IMR-90 (cell line): ENCODE measurements around the gene DESI1. TPM values are rescaled to one million over a fixed set of nuclear protein-coding genes. Genes with fewer than 3 reads are reported as not detected.

Experiments
- ATAC-seq: fragments of 200-7000 bp; cut with Tn5 transposase; 2 replicates; pipeline ENCODE4 v1.9.1; 2020; ENCODE audit warnings: low read depth, mild to moderate bottlenecking, moderate library complexity
- BruUV-seq: library from RNA; stranded (reverse); fragments of 400-500 nt; replicated peaks from 2 replicates; lab custom pipeline; 2021; lab: Mats Ljungman, UMichigan
- CTCF ChIA-PET: fragments of 300-600 bp; formaldehyde crosslinking; extraction: SDS; loops from one replicate; lab custom pipeline; 2021; ENCODE audit warnings: antibody characterized with exemption; lab: Yijun Ruan, JAX
- POLR2A ChIA-PET: fragments of 300-600 bp; sonication (Branson Sonifier 250); formaldehyde crosslinking; loops from one replicate; lab custom pipeline; 2022; ENCODE audit warnings: antibody characterized with exemption; ENCODE audit not compliant: unreplicated experiment; lab: Charles Lee
- DNase-seq: peaks from one replicate; pipeline ENCODE4 v3.0.0; 2013
- H2AFZ ChIP-seq: replicated peaks from 2 replicates; pipeline ENCODE3; 2013; ENCODE audit warnings: low read length, mild to moderate bottlenecking; ENCODE audit not compliant: poor library complexity
- H2AK5ac ChIP-seq: 2 replicates; pipeline ENCODE4 v1.6.1; 2013; ENCODE audit warnings: low read depth, low read length, inconsistent platforms
- H2AK9ac ChIP-seq: replicated peaks from 2 replicates; pipeline ENCODE3; 2013; ENCODE audit warnings: mild to moderate bottlenecking, low read depth, low read length, moderate library complexity; ENCODE audit not compliant: poor library complexity
- H2BK120ac ChIP-seq: 2 replicates; pipeline ENCODE4 v1.6.1; 2013; ENCODE audit warnings: low read depth, low read length, inconsistent platforms
- H2BK15ac ChIP-seq: 3 replicates; pipeline ENCODE4 v1.6.1; 2013; ENCODE audit warnings: low read depth, low read length, inconsistent platforms
- H2BK20ac ChIP-seq: 2 replicates; pipeline ENCODE4 v1.6.1; 2013; ENCODE audit warnings: low read depth, mild to moderate bottlenecking, inconsistent platforms, low read length, moderate library complexity
- H2BK5ac ChIP-seq: 2 replicates; pipeline ENCODE4 v1.6.1; 2013; ENCODE audit warnings: mild to moderate bottlenecking, low read depth, low read length, inconsistent platforms; ENCODE audit not compliant: poor library complexity, severe bottlenecking
- H3K14ac ChIP-seq: replicated peaks from 2 replicates; pipeline ENCODE4 v1.6.1; 2013; ENCODE audit warnings: low read depth, low read length, inconsistent platforms
- H3K18ac ChIP-seq: 2 replicates; pipeline ENCODE4 v1.6.1; 2013; ENCODE audit warnings: low read depth, low read length, control low read depth
- H3K23ac ChIP-seq: 2 replicates; pipeline ENCODE4 v1.6.1; 2013; ENCODE audit warnings: low read depth, low read length, inconsistent platforms
- H3K27ac ChIP-seq: 2 replicates; pipeline ENCODE4 v1.5.1; 2013; ENCODE audit warnings: mild to moderate bottlenecking, control low read depth, low read length; ENCODE audit not compliant: insufficient read depth
- H3K27me3 ChIP-seq: 2 replicates; pipeline ENCODE4 v1.6.1; 2013; ENCODE audit warnings: low read length; ENCODE audit not compliant: control insufficient read depth, insufficient read depth
- H3K36me3 ChIP-seq: 2 replicates; pipeline ENCODE4 v1.6.1; 2013; ENCODE audit warnings: low read length, mixed read lengths; ENCODE audit not compliant: control insufficient read depth, insufficient read depth
- H3K4ac ChIP-seq: 2 replicates; pipeline ENCODE4 v1.6.1; 2013; ENCODE audit warnings: low read depth, low read length, inconsistent platforms
- H3K4me1 ChIP-seq: 2 replicates; pipeline ENCODE4 v1.6.1; 2013; ENCODE audit warnings: low read length, mixed read lengths; ENCODE audit not compliant: control insufficient read depth, insufficient read depth
- H3K4me2 ChIP-seq: 2 replicates; pipeline ENCODE4 v1.6.1; 2013; ENCODE audit warnings: low read depth, mild to moderate bottlenecking, control low read depth, low read length, moderate library complexity
- H3K4me3 ChIP-seq: 2 replicates; pipeline ENCODE4 v1.5.1; 2013; ENCODE audit warnings: low read depth, mild to moderate bottlenecking, control low read depth, low read length, moderate library complexity; ENCODE audit not compliant: insufficient read depth
- H3K56ac ChIP-seq: 2 replicates; pipeline ENCODE4 v1.6.1; 2013; ENCODE audit warnings: low read length, inconsistent platforms; ENCODE audit not compliant: insufficient read depth; ENCODE audit errors: extremely low read depth
- H3K79me1 ChIP-seq, 2 experiments: 2 replicates each; pipeline ENCODE4 v1.6.1; 2013; ENCODE audit warnings: low read length in 2 of 2, inconsistent platforms in 1 of 2, low read depth in 1 of 2
- H3K9ac ChIP-seq: 2 replicates; pipeline ENCODE4 v1.6.1; 2013; ENCODE audit warnings: low read depth, low read length, control low read depth
- H3K9me1 ChIP-seq: 2 replicates; pipeline ENCODE4 v1.6.1; 2013; ENCODE audit warnings: low read length, inconsistent platforms; ENCODE audit not compliant: insufficient read depth
- H3K9me3 ChIP-seq: 2 replicates; pipeline ENCODE4 v1.6.1; 2013; ENCODE audit warnings: low read length; ENCODE audit not compliant: control insufficient read depth, insufficient read depth
- H4K20me1 ChIP-seq: 2 replicates; pipeline ENCODE4 v1.6.1; 2013; ENCODE audit warnings: low read length, inconsistent platforms; ENCODE audit not compliant: insufficient read depth
- H4K5ac ChIP-seq: 2 replicates; pipeline ENCODE4 v1.6.1; 2013; ENCODE audit warnings: mild to moderate bottlenecking, low read depth, low read length, control low read depth
- H4K8ac ChIP-seq, 2 experiments: 2 replicates each; pipeline ENCODE4 v1.6.1; 2013; ENCODE audit warnings: low read depth in 2 of 2, low read length in 2 of 2, control low read depth in 1 of 2, inconsistent platforms in 1 of 2
- H4K91ac ChIP-seq: 2 replicates; pipeline ENCODE4 v1.6.1; 2013; ENCODE audit warnings: low read depth, low read length, inconsistent platforms; ENCODE audit not compliant: insufficient read depth
- CEBPB ChIP-seq: IDR thresholded peaks from 2 replicates; pipeline ENCODE4 v1.6.1; 2012; ENCODE audit warnings: low read depth, low read length, improper control_type of control experiment
- ELK1 ChIP-seq: fragments of 150-350 bp; IDR thresholded peaks from 2 replicates; pipeline ENCODE4 v1.6.1; 2016; ENCODE audit warnings: low read depth, mild to moderate bottlenecking, low read length, moderate library complexity, borderline replicate concordance
- FOS ChIP-seq: fragments of 150-350 bp; IDR thresholded peaks from 2 replicates; pipeline ENCODE4 v1.6.1; 2016; ENCODE audit warnings: low read depth, low read length
- MAFK ChIP-seq: IDR thresholded peaks from 2 replicates; pipeline ENCODE4 v1.6.1; 2012; ENCODE audit warnings: low read depth, low read length, improper control_type of control experiment
- MAZ ChIP-seq: IDR thresholded peaks from 2 replicates; pipeline ENCODE4 v1.6.1; 2012; ENCODE audit warnings: low read depth, mild to moderate bottlenecking, low read length, improper control_type of control experiment, moderate library complexity, borderline replicate concordance
- MXI1 ChIP-seq: IDR thresholded peaks from 2 replicates; pipeline ENCODE4 v1.6.1; 2012; ENCODE audit warnings: low read depth, mild to moderate bottlenecking, low read length, moderate library complexity, borderline replicate concordance
- NFE2L2 ChIP-seq: fragments of 150-350 bp; IDR thresholded peaks from 2 replicates; pipeline ENCODE4 v1.6.1; 2016; ENCODE audit warnings: low read depth, mild to moderate bottlenecking, low read length
- POLR2A ChIP-seq: IDR thresholded peaks from 2 replicates; pipeline ENCODE4 v1.6.1; 2012; ENCODE audit warnings: mild to moderate bottlenecking, low read depth, low read length
- RAD21 ChIP-seq: IDR thresholded peaks from 2 replicates; pipeline ENCODE4 v1.6.1; 2012; ENCODE audit warnings: low read length, improper control_type of control experiment
- RCOR1 ChIP-seq: IDR thresholded peaks from 2 replicates; pipeline ENCODE4 v1.6.1; 2012; ENCODE audit warnings: mild to moderate bottlenecking, low read length, improper control_type of control experiment; ENCODE audit not compliant: insufficient replicate concordance
- SMC3 ChIP-seq: fragments of 150-350 bp; IDR thresholded peaks from 2 replicates; pipeline ENCODE4 v1.6.1; 2016; ENCODE audit warnings: low read depth, mild to moderate bottlenecking, antibody characterized with exemption, low read length, moderate library complexity
- WGBS, 2 experiments: methylation state at CpG; one replicate each; pipeline versions ENCODE4 v1.1.5 to v1.1.7; 2013; ENCODE audit warnings: missing lambda C conversion rate in 2 of 2; ENCODE audit not compliant: insufficient read length in 1 of 2; ENCODE audit errors: extremely low coverage in 2 of 2; 5-methylcytosine and 5-hydroxymethylcytosine counted together
- dilution Hi-C: fragments of 300-500 bp; cut with HindIII; formaldehyde crosslinking; loops from one replicate; pipeline ENCODE4 v1.14.3; 2018; ENCODE audit warnings: low sequenced_read_pairs; ENCODE audit not compliant: unreplicated experiment
- in situ Hi-C: fragments of 300-500 bp; cut with MboI; formaldehyde crosslinking; loops from 3 replicates; pipeline ENCODE4 v1.14.3; 2019; ENCODE audit warnings: low sequenced_read_pairs, inconsistent platforms, mixed read lengths
- intact Hi-C: fragments of 100-400 bp; cut with micrococcal nuclease; formaldehyde crosslinking; loops from 2 replicates; pipeline ENCODE4 v1.10.0; 2022
- polyA plus RNA-seq, 3 experiments: library from polyadenylated mRNA; depleted of rRNA; stranded (reverse); fragments of >200 nt; gene quantifications; 2 replicates each; pipeline ENCODE4 v1.2.3, GENCODE V29; 2012; ENCODE audit warnings: low replicate concordance in 1 of 3
- total RNA-seq: library from RNA; depleted of rRNA; stranded (reverse); fragments of >200 nt; gene quantifications from 2 replicates; pipeline ENCODE4 v1.2.3, GENCODE V29; 2012
- TF ChIP-seq, protein P1 (sequence below): fragments of 150-350 bp; IDR thresholded peaks from 2 replicates; pipeline ENCODE4 v1.6.1; 2017; ENCODE audit warnings: mild to moderate bottlenecking, antibody characterized with exemption, low read length, low read depth

Gene DESI1
- total and polyA plus RNA-seq, 2 of the 4 experiments (the other 2 are of a cell fraction) = 14.5 to 24.9 TPM

DNA sequence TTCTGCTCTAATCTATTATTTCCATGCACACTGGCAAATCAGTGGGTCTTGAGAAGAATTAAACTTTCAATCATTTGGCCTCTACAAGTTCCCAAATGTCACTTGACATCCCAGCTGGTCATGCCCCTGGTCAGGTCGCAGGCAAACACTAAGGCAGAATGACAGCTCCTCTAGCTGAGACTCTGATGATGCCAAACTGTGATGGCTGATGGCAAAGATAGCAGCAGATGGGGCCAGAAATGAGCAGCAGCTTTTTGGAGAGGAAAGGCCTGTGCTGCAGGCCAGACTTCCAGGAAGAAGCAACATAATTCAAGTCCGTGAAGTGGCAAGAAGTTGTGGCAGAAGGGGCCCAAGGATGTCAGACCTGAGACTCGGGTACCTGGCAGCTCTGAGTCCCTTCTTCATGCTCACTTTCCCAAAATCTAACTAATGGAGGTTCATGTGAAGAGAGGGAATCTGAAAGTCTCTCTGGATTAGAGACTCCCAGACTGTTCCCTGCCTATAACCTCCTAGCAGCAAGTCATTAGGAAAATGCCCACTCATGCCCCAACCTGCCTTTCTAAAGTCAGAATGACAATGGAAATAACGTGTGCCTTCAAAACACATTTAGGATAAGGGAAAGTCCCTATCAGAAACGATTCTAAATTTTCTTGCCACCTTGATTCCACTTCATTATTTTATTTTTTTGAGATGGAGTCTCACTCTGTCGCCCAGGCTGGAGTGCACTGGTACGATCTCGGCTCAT, 21.8 kb downstream of the DESI1 start:
- intact Hi-C loops (no loop called here), in situ Hi-C loops (no loop called here), dilution Hi-C loops (no loop called here)
- H2AFZ ChIP-seq = no peak overlapping the region
- no peak overlapping the region; the same call in 1 of the 2 replicates for H3K9ac ChIP-seq
- ATAC-seq = no peak
- no peak overlapping the region for H2BK20ac ChIP-seq
- H3K4ac ChIP-seq = peak overlapping the region; percentile 14
- BruUV-seq = no TSS peak
- peak overlapping the region; percentile 38; the same call in 1 of the 2 replicates for H3K23ac ChIP-seq
- TF ChIP-seq, protein P1, sequence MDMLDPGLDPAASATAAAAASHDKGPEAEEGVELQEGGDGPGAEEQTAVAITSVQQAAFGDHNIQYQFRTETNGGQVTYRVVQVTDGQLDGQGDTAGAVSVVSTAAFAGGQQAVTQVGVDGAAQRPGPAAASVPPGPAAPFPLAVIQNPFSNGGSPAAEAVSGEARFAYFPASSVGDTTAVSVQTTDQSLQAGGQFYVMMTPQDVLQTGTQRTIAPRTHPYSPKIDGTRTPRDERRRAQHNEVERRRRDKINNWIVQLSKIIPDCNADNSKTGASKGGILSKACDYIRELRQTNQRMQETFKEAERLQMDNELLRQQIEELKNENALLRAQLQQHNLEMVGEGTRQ = no peak
- TF ChIP-seq ELK1 = no peak
- TF ChIP-seq NFE2L2 = no peak
- TF ChIP-seq MAFK = no peak
- TF ChIP-seq MAZ = no peak
- TF ChIP-seq RCOR1 = no peak
- no peak for TF ChIP-seq SMC3
- TF ChIP-seq FOS = no peak
- TF ChIP-seq MXI1 = no peak
- no peak for TF ChIP-seq CEBPB
- TF ChIP-seq RAD21 = no peak
- TF ChIP-seq POLR2A = no peak
- H3K18ac ChIP-seq = no peak overlapping the region
- CTCF ChIA-PET = no interaction called here
- no peak overlapping the region for H2AK9ac ChIP-seq
- no peak overlapping the region for H2BK120ac ChIP-seq
- no peak overlapping the region for H2BK15ac ChIP-seq
- H3K14ac ChIP-seq = no peak overlapping the region; the same call in 1 of the 2 replicates
- WGBS, 2 experiments = no CpG with 5 or more reads among the region's 8 CpGs
- peaks cover 30% of the 10 kb centered on the region for H3K36me3 ChIP-seq
- H2BK5ac ChIP-seq = no peak overlapping the region
- H4K5ac ChIP-seq = no peak overlapping the region
- H3K4me2 ChIP-seq = no peak overlapping the region
- no peaks in the 10 kb centered on the region for H3K27me3 ChIP-seq
- POLR2A ChIA-PET = interaction anchor here (0.5 kb wide), 1 partner anchor 198 kb away, joined by 3 read pairs; no protein-coding TSS in a partner anchor
- H3K4me3 ChIP-seq = no peak overlapping the region
- H3K9me1 ChIP-seq = no peaks in the 10 kb centered on the region; the same call in 1 of the 2 replicates
- peak overlapping the region; percentile 38; the same call in 1 of the 2 replicates for H2AK5ac ChIP-seq
- peaks cover 14% of the 10 kb centered on the region for H3K4me1 ChIP-seq
- DNase-seq = no peak
- no peak overlapping the region for H4K8ac ChIP-seq
- H3K9me3 ChIP-seq = no peaks in the 10 kb centered on the region
- H3K56ac ChIP-seq = no peak overlapping the region
- no peak overlapping the region for H4K91ac ChIP-seq
- peaks cover 11% of the 10 kb centered on the region for H4K20me1 ChIP-seq
- H3K27ac ChIP-seq = no peak overlapping the region
- H3K79me1 ChIP-seq = peaks cover 0 to 32% of the 10 kb centered on the region in 2 experiments; a peak in 2 of 4 replicates
